K562 (cell line): ENCODE measurements around the gene LRP4. TPM values are rescaled to one million over a fixed set of nuclear protein-coding genes. Genes with fewer than 3 reads are reported as not detected.
A peak's percentile ranks its signal among the peaks of the same experiment; 100 is the strongest.

Experiments
- CHD2 ChIP-seq: IDR thresholded peaks from 2 replicates; pipeline ENCODE4 v1.6.1; 2011; ENCODE audit warnings: low read depth, low read length
- MAFG ChIP-seq: fragments of 450-650 bp; conservative IDR thresholded peaks from 2 replicates; pipeline ENCODE4 v1.6.1; 2016; ENCODE audit warnings: missing genetic modification characterization, missing compliant biosample characterization
- MGA ChIP-seq: fragments of 450-650 bp; IDR thresholded peaks from 2 replicates; pipeline ENCODE4 v1.6.1; 2016; ENCODE audit warnings: mild to moderate bottlenecking, moderate library complexity
- MYC ChIP-seq, 2 experiments: fragments of 250-450 bp in 1 of 2; sonication (Bioruptor Pico) in 1 of 2; IDR thresholded peaks; 2 replicates each; pipeline versions ENCODE4 v1.5.1 to v1.6.1; 2012 to 2021; ENCODE audit warnings: low read depth in 2 of 2, borderline replicate concordance in 1 of 2, improper control_type of control experiment in 1 of 2, low read length in 1 of 2, mild to moderate bottlenecking in 1 of 2, moderate library complexity in 1 of 2
- NCOA1 ChIP-seq: fragments of 450-650 bp; IDR thresholded peaks from 2 replicates; pipeline ENCODE4 v1.6.1; 2016; ENCODE audit warnings: low read depth
- SIX5 ChIP-seq, 2 experiments: IDR thresholded peaks; 2 replicates each; pipeline ENCODE4 v1.6.1; 2011; ENCODE audit warnings: low read length in 2 of 2, borderline replicate concordance in 1 of 2, low read depth in 1 of 2, mild to moderate bottlenecking in 1 of 2, moderate library complexity in 1 of 2; ENCODE audit not compliant: insufficient read depth in 1 of 2
- SMARCA4 ChIP-seq: fragments of 450-650 bp; IDR thresholded peaks from 2 replicates; pipeline ENCODE4 v1.6.1; 2016
- TBL1XR1 ChIP-seq, 2 experiments: IDR thresholded peaks; 2 replicates each; pipeline ENCODE4 v1.6.1; 2012; ENCODE audit warnings: improper control_type of control experiment in 2 of 2, low read length in 2 of 2, mild to moderate bottlenecking in 1 of 2
- ZC3H11A ChIP-seq: IDR thresholded peaks from 2 replicates; pipeline ENCODE4 v1.6.1; 2012; ENCODE audit warnings: low read depth, low read length, improper control_type of control experiment
- ZNF263 ChIP-seq: sonication (generic); formaldehyde crosslinking; IDR thresholded peaks from 2 replicates; pipeline ENCODE4 v1.8.0; 2022; ENCODE audit warnings: mild to moderate bottlenecking, missing genetic modification reagents, borderline replicate concordance
- polyA plus RNA-seq, 8 experiments: library from polyadenylated mRNA; depleted of rRNA in 4 of 8; stranded (reverse) in 5 of 8; unstranded in 3 of 8; fragments of >200 nt; fragmentation: Nextera tagmentation in 2 of 8; fragmentation: Illumina TruSeq in 1 of 8; extraction: Ambion mirVana in 2 of 8; extraction: Trizol in 1 of 8; gene quantifications; 2 replicates each; pipeline versions ENCODE4 v1.2.1 to v1.2.3, GENCODE V29; 2011 to 2014; ENCODE audit warnings: inconsistent platforms in 1 of 8, missing spikeins in 1 of 8
- total RNA-seq, 7 experiments: library from RNA; depleted of rRNA in 6 of 7; stranded (reverse); fragments of >200 nt in 6 of 7; fragmentation: Illumina TruSeq in 2 of 7; extraction: Trizol in 2 of 7; gene quantifications; 2 replicates each; pipeline versions ENCODE4 v1.2.1 to v1.2.3, GENCODE V29; 2011 to 2021; ENCODE audit warnings: low replicate concordance in 1 of 7

LRP4 gene
- total and polyA plus RNA-seq, 9 of the 15 experiments (the other 6 are each of a cell fraction or from before 2014, with no cell fraction given): 0.04 to 0.54 (median 0.10) TPM

- TF ChIP-seq MGA (no peak), NCOA1 (peak; percentile 98), MAFG (peak; percentile 45), TBL1XR1 (IDR thresholded peaks at IDR 0.05; ENCODE audit: low read length in 2 of 2) (peak in 1 of 2 experiments; percentile 67; a peak in 1 of 4 replicates), ZC3H11A (peak; percentile 81; the same call in 1 of the 2 replicates), SMARCA4 (no peak), ZNF263 (CRISPR knock-in tag) (no peak), MYC (IDR thresholded peaks at IDR 0.05; ENCODE audit: low read depth, low read length) (peak; percentile 16; the same call in 1 of the 2 replicates), MYC (CRISPR knock-in tag; IDR thresholded peaks at IDR 0.05; ENCODE audit: borderline replicate concordance, low read depth) (no peak), SIX5 (IDR thresholded peaks at IDR 0.05; ENCODE audit: borderline replicate concordance in 1 of 2, insufficient read depth in 1 of 2, low read depth in 1 of 2, low read length in 2 of 2) (peak; percentile 44 to 50; a peak in 3 of 4 replicates), CHD2 (no peak)
Measured at GRCh38 chr11:46936138-46937110, 18.1 kb upstream of the LRP4 start, which contains the start of gene CSTPP1 (continued).
